ENCODE results near the gene DNAJC3. TPM values are rescaled to one million over a fixed set of nuclear protein-coding genes. Genes with fewer than 3 reads are reported as not detected.
A peak's percentile ranks its signal among the peaks of the same experiment; 100 is the strongest.

The DNAJC3 gene
- total RNA-seq, 4 donors from 2014 or later = 16.9 to 67.6 (median 53.5) TPM

- DNase-seq = peak; percentile 22 to 32
- Histone ChIP-seq H3K4me1 (no peaks in the 10 kb centered on the region), H3K36me3 (no peaks in the 10 kb centered on the region), H3K9me3 (no peaks in the 10 kb centered on the region), H3K27ac (peak overlapping the region; percentile 84 to 89), H3K4me3 (peak overlapping the region; percentile 63 to 67), H3K27me3 (no peaks in the 10 kb centered on the region)
- no peak for TF ChIP-seq POLR2A (IDR thresholded peaks at IDR 0.05)
- TF ChIP-seq, protein P1, sequence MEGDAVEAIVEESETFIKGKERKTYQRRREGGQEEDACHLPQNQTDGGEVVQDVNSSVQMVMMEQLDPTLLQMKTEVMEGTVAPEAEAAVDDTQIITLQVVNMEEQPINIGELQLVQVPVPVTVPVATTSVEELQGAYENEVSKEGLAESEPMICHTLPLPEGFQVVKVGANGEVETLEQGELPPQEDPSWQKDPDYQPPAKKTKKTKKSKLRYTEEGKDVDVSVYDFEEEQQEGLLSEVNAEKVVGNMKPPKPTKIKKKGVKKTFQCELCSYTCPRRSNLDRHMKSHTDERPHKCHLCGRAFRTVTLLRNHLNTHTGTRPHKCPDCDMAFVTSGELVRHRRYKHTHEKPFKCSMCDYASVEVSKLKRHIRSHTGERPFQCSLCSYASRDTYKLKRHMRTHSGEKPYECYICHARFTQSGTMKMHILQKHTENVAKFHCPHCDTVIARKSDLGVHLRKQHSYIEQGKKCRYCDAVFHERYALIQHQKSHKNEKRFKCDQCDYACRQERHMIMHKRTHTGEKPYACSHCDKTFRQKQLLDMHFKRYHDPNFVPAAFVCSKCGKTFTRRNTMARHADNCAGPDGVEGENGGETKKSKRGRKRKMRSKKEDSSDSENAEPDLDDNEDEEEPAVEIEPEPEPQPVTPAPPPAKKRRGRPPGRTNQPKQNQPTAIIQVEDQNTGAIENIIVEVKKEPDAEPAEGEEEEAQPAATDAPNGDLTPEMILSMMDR (IDR thresholded peaks at IDR 0.05) = no peak
- intact Hi-C loops (cut with DNase I; ENCODE audit: low total_unique reads) = loop anchor here (5.0 kb wide), 1 partner anchor 33 kb away; the partner anchor contains the start of gene DNAJC3
Measured at GRCh38 chr13:95643936-95644598, 32.9 kb upstream of the DNAJC3 start.

- H3K4me3 ChIP-seq = peak within 1 kb of the TSS; percentile 63 to 67
- no peaks in the 10 kb centered on the region for H3K4me1 ChIP-seq
- TF ChIP-seq POLR2A (IDR thresholded peaks at IDR 0.05) = peak; percentile 19 to 22
- TF ChIP-seq, protein P1 (IDR thresholded peaks at IDR 0.05) = no peak
- intact Hi-C loops (cut with DNase I; ENCODE audit: low total_unique reads) = loop anchor here (5.0 kb wide), 1 partner anchor 33 kb away; the partner anchor contains the start of gene DNAJC3
- H3K9me3 ChIP-seq = no peaks in the 10 kb centered on the region
- peak; percentile 85 for DNase-seq
- no peaks in the 10 kb centered on the region for H3K36me3 ChIP-seq
- H3K27me3 ChIP-seq = no peaks in the 10 kb centered on the region
- peak within 1 kb of the TSS; percentile 84 to 89 for H3K27ac ChIP-seq
Measured at GRCh38 chr13:95644601-95645052, 32.3 kb upstream of the DNAJC3 start, which contains the start of gene DZIP1. TSS of gene DZIP1 (minus strand) at chr13:95644706. CDS start at chr13:95642029, 2,677 bp downstream.

GRCh38 chr13:95647321-95647720 is 29.6 kb upstream of the DNAJC3 start:
- intact Hi-C loops (cut with DNase I; ENCODE audit: low total_unique reads) = no loop called here

GRCh38 chr13:95650696-95651095 is 26.2 kb upstream of the DNAJC3 start:
- TF ChIP-seq POLR2A (IDR thresholded peaks at IDR 0.05) = no peak
- TF ChIP-seq, protein P1 (IDR thresholded peaks at IDR 0.05) = no peak
- no peaks in the 10 kb centered on the region for H3K4me1 ChIP-seq
- no peaks in the 10 kb centered on the region for H3K27me3 ChIP-seq
- H3K9me3 ChIP-seq = no peaks in the 10 kb centered on the region
- H3K4me3 ChIP-seq = no peak overlapping the region
- no peaks in the 10 kb centered on the region for H3K36me3 ChIP-seq
- H3K27ac ChIP-seq = no peak overlapping the region
- DNase-seq = no peak
- intact Hi-C loops (cut with DNase I; ENCODE audit: low total_unique reads) = no loop called here

More at GRCh38 chr13:95647321-95647720, 29.6 kb upstream of the DNAJC3 start:
- H3K27ac ChIP-seq = no peak overlapping the region
- no peaks in the 10 kb centered on the region for H3K4me1 ChIP-seq
- TF ChIP-seq, protein P1 (IDR thresholded peaks at IDR 0.05) = no peak
- TF ChIP-seq POLR2A (IDR thresholded peaks at IDR 0.05) = no peak
- no peaks in the 10 kb centered on the region for H3K9me3 ChIP-seq
- no peaks in the 10 kb centered on the region for H3K36me3 ChIP-seq
- no peak overlapping the region for H3K4me3 ChIP-seq
- no peak for DNase-seq
- no peaks in the 10 kb centered on the region for H3K27me3 ChIP-seq

- DNase-seq = no peak
- intact Hi-C loops (cut with DNase I; ENCODE audit: low total_unique reads) = no loop called here
- Histone ChIP-seq H3K36me3 (no peaks in the 10 kb centered on the region), H3K4me1 (no peaks in the 10 kb centered on the region), H3K4me3 (no peak overlapping the region), H3K9me3 (no peaks in the 10 kb centered on the region), H3K27ac (no peak overlapping the region), H3K27me3 (no peaks in the 10 kb centered on the region)
- no peak for TF ChIP-seq POLR2A (IDR thresholded peaks at IDR 0.05)
- TF ChIP-seq, protein P1 (IDR thresholded peaks at IDR 0.05) = no peak
Measured at GRCh38 chr13:95652244-95652764, 24.6 kb upstream of the DNAJC3 start.
